Ovary (tissue), 9 donors: ENCODE results near the gene LANCL3. TPM values are rescaled to one million over a fixed set of nuclear protein-coding genes. Genes with fewer than 3 reads are reported as not detected.

ENCODE experiments used
- DNase-seq, 5 donors: peaks; one replicate each; pipeline ENCODE4 v3.0.0-alpha.2; 2019 to 2020
- H3K27ac ChIP-seq, 2 donors: fragments of 200-600 bp; one replicate each; pipeline versions ENCODE4 v1.5.1 to v1.8.0; 2019 to 2022
- H3K27me3 ChIP-seq: fragments of 200-600 bp; one replicate; pipeline ENCODE4 v1.8.0; 2022
- H3K36me3 ChIP-seq: fragments of 200-600 bp; sonication (generic); one replicate; pipeline ENCODE4 v1.5.1; 2019
- H3K4me1 ChIP-seq: one replicate; pipeline ENCODE4 v1.8.1; 2013; ENCODE audit warnings: mild to moderate bottlenecking, moderate library complexity; ENCODE audit not compliant: insufficient read depth
- H3K4me3 ChIP-seq: fragments of 200-600 bp; sonication (generic); one replicate; pipeline ENCODE4 v1.5.1; 2017
- H3K9me3 ChIP-seq, 2 donors: fragments of 200-600 bp in 1 of 2; sonication (generic) in 1 of 2; one replicate each; pipeline versions ENCODE4 v1.5.1 to v1.8.1; 2013 to 2019; ENCODE audit warnings: mild to moderate bottlenecking in 1 of 2, moderate library complexity in 1 of 2
- EP300 ChIP-seq: sonication (generic); formaldehyde crosslinking; IDR thresholded peaks from one replicate; pipeline ENCODE4 v1.6.1; 2017; ENCODE audit warnings: antibody characterized with exemption
- POLR2A ChIP-seq: fragments of 450-650 bp; IDR thresholded peaks from one replicate; pipeline ENCODE4 v1.6.1; 2017; ENCODE audit warnings: antibody characterized with exemption, mild to moderate bottlenecking, moderate library complexity
- WGBS, 3 donors: extraction: QIAGEN DNeasy Blood & Tissue Kit in 1 of 3; methylation state at CpG; one replicate each; pipeline versions ENCODE4 v1.1.5 to v1.1.7; 2013 to 2017; 5-methylcytosine and 5-hydroxymethylcytosine counted together
- intact Hi-C, 4 donors: fragments of 100-400 bp; cut with DNase I; formaldehyde crosslinking; loops; one replicate each; pipeline versions ENCODE4 v1.11.0 to v1.15.1; 2022 to 2023
- polyA plus RNA-seq, 2 donors: library from polyadenylated mRNA; stranded (reverse); fragments of 200-250 nt in 1 of 2; fragments of 350-450 nt in 1 of 2; fragmentation: Illumina TruSeq in 1 of 2; extraction: RNeasy Lipid Tissue Mini Kit (QIAGEN cat#74804) in 1 of 2; gene quantifications; one replicate each; pipeline ENCODE4 v1.2.3, GENCODE V29; 2013 to 2014
- total RNA-seq, 7 donors: library from RNA; depleted of rRNA in 2 of 7; stranded (reverse); fragments of >200 nt in 2 of 7; fragmentation: NEBNext Ultra II Directional in 3 of 7; extraction: Animal tissue kit (Norgen Biotek cat#: 25700) in 3 of 7; gene quantifications; one replicate each; pipeline versions ENCODE4 v1.1.0 to v1.2.4, GENCODE V29; 2016 to 2023
- TF ChIP-seq, protein P1 (sequence below), 3 donors: fragments of 450-650 bp in 2 of 3; fragments of 200-600 bp in 1 of 3; IDR thresholded peaks; one replicate each; pipeline versions ENCODE4 v1.5.1 to v1.8.0; 2016 to 2022; ENCODE audit warnings: antibody characterized with exemption in 3 of 3, mild to moderate bottlenecking in 1 of 3
- donor health status: DM: no; HTN: no; CAD: no; lungs with moderate emphysema.
- donor health status: DM: no; HTN: no; CAD: no.
- donor health status: Bipolar disorder and iron deficiency.
- donor health status: DM: yes; HTN: yes; CAD: no.
- donor health status: DM: no; HTN: no; CAD: no.
- donor health status: DM: yes; HTN: yes; CAD: no.

Gene LANCL3
- total and polyA plus RNA-seq, 9 donors, result under 0.01 to 0.10 (median 0.04) TPM; not detected in 1

DNA sequence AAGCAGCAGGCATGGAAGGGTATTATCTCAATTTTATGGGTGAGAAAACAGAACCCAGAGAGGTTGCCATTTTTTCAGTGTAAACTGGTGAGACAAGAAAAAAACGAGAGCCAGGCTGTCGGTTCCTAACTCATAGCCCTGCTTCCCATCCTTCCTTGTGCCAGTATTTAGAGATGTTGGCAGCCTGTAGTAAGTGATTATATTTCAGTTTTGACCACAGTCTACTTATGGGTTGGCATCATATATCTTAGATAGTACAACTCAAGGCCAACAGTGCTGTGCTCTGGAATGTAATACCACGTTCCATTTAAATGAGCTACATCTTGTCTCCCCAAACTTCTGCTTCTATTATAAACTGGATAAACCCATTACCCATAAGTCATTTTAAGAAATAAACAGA lies 154.9 kb downstream of the LANCL3 start:
- no peak overlapping the region for H3K4me3 ChIP-seq
- H3K27ac ChIP-seq, result no peak overlapping the region
- no peak for DNase-seq
- no peaks in the 10 kb centered on the region for H3K9me3 ChIP-seq
- H3K4me1 ChIP-seq, result no peaks in the 10 kb centered on the region
- H3K36me3 ChIP-seq, result no peaks in the 10 kb centered on the region
- H3K27me3 ChIP-seq, result no peaks in the 10 kb centered on the region
- TF ChIP-seq EP300 (no peak), POLR2A (no peak)
- TF ChIP-seq, protein P1, sequence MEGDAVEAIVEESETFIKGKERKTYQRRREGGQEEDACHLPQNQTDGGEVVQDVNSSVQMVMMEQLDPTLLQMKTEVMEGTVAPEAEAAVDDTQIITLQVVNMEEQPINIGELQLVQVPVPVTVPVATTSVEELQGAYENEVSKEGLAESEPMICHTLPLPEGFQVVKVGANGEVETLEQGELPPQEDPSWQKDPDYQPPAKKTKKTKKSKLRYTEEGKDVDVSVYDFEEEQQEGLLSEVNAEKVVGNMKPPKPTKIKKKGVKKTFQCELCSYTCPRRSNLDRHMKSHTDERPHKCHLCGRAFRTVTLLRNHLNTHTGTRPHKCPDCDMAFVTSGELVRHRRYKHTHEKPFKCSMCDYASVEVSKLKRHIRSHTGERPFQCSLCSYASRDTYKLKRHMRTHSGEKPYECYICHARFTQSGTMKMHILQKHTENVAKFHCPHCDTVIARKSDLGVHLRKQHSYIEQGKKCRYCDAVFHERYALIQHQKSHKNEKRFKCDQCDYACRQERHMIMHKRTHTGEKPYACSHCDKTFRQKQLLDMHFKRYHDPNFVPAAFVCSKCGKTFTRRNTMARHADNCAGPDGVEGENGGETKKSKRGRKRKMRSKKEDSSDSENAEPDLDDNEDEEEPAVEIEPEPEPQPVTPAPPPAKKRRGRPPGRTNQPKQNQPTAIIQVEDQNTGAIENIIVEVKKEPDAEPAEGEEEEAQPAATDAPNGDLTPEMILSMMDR (IDR thresholded peaks at IDR 0.05), result no peak
- intact Hi-C loops, result no loop called here
- 63 to 82% (median 78%) methylated on average over 3 of the region's 3 CpGs for WGBS, 3 donors

Other genes starting within 250 kb of the LANCL3 start
- 10 to 100 TPM in 1 of 7 donors, 1 to 10 TPM in 6; 6.4 to 11.1 (median 8.3) TPM for gene PRRG1, start 222.3 kb upstream of the LANCL3 start, total RNA-seq
- gene PRRG1, start 222.3 kb upstream of the LANCL3 start, polyA plus RNA-seq, result 1 to 10 TPM; 3.3 to 8.3 TPM
- gene XK, start 114.1 kb downstream of the LANCL3 start, total RNA-seq, result 1 to 10 TPM in 2 of 7 donors, under 1 TPM in 5; 0.40 to 2.5 (median 0.68) TPM
- 1 to 10 TPM in 1 of 2 donors, under 1 TPM in 1; 0.42 to 1.3 TPM for gene XK, start 114.1 kb downstream of the LANCL3 start, polyA plus RNA-seq
- gene CYBB, start 208.4 kb downstream of the LANCL3 start, total RNA-seq, result 10 to 100 TPM in 6 of 7 donors, 1 to 10 TPM in 1; 7.6 to 35.6 (median 12.9) TPM
- 10 to 100 TPM in 1 of 2 donors, 1 to 10 TPM in 1; 3.5 to 37.2 TPM for gene CYBB, start 208.4 kb downstream of the LANCL3 start, polyA plus RNA-seq